ENCODE measurements around the gene CACUL1.

DNA sequence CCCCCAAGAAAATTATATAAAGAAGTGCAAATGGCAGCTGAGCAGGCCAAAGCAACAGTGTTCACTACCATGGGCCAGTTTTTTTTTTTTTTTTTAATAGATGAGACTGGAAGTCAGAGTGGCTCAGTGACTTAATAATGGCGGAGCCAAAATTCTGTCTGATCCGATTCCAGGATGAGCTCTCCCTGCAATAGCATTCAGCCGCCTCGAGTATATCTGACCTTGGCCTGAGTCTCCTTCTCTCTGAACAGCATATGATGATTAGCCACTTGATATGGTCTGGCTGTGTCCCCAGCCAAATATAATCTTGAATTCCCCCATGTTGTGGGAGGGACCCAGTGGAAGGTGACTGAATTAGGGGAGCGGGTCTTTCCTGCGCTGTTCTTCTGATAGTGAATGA, 82.6 kb downstream of the CACUL1 start:
- TF ChIP-seq POLR2A (IDR thresholded peaks at IDR 0.05; ENCODE audit: low read length) (no peak), GATA1 (IDR thresholded peaks at IDR 0.05; ENCODE audit: low read depth, low read length) (no peak)

Data from erythroblast (primary cell).